Measurements from ENCODE around the gene DYNLT2B.
"Not testable (repeated sequence)": the region's sequence is repeated elsewhere in the genome, so short reads cannot be mapped to it uniquely, and the experiment has no call there.

The DYNLT2B gene

GRCh38 chr3:196314086-196314485 is 4.0 kb downstream of the DYNLT2B start:
- H3K9me3 ChIP-seq (ENCODE audit: control insufficient read depth, low read length); H3K4me3 ChIP-seq (ENCODE audit: insufficient read depth, low read depth, low read length); H3K27ac ChIP-seq (ENCODE audit: insufficient read depth, low read depth, low read length, poor library complexity, severe bottlenecking); H3K4me1 ChIP-seq (ENCODE audit: control insufficient read depth, insufficient read depth, low read length); H3K27me3 ChIP-seq (ENCODE audit: control insufficient read depth, insufficient read depth, low read length, poor library complexity, severe bottlenecking): not testable (repeated sequence)
- H3K36me3 ChIP-seq (ENCODE audit: control insufficient read depth, insufficient read depth, low read length) = peaks cover 10% of the 10 kb centered on the region
- WGBS, 2 experiments = 79 to 89% methylated on average over 7 of the region's 7 CpGs

GRCh38 chr3:196302960-196303359 is 15.1 kb downstream of the DYNLT2B start:
- H3K36me3 ChIP-seq (ENCODE audit: control insufficient read depth, insufficient read depth, low read length); H3K27ac ChIP-seq (ENCODE audit: insufficient read depth, low read depth, low read length, poor library complexity, severe bottlenecking); H3K9me3 ChIP-seq (ENCODE audit: control insufficient read depth, low read length); H3K4me1 ChIP-seq (ENCODE audit: control insufficient read depth, insufficient read depth, low read length); H3K4me3 ChIP-seq (ENCODE audit: insufficient read depth, low read depth, low read length); H3K27me3 ChIP-seq (ENCODE audit: control insufficient read depth, insufficient read depth, low read length, poor library complexity, severe bottlenecking): not testable (repeated sequence)
- WGBS, 2 experiments = 92 to 98% methylated on average over 6 to 7 of the region's 8 CpGs

GRCh38 chr3:196302551-196302950 is 15.5 kb downstream of the DYNLT2B start:
- not testable (repeated sequence) for H3K27ac ChIP-seq (ENCODE audit: insufficient read depth, low read depth, low read length, poor library complexity, severe bottlenecking); H3K4me3 ChIP-seq (ENCODE audit: insufficient read depth, low read depth, low read length); H3K27me3 ChIP-seq (ENCODE audit: control insufficient read depth, insufficient read depth, low read length, poor library complexity, severe bottlenecking); H3K36me3 ChIP-seq (ENCODE audit: control insufficient read depth, insufficient read depth, low read length); H3K9me3 ChIP-seq (ENCODE audit: control insufficient read depth, low read length); H3K4me1 ChIP-seq (ENCODE audit: control insufficient read depth, insufficient read depth, low read length)
- 88 to 95% methylated on average over 5 of the region's 10 CpGs for WGBS, 2 experiments

GRCh38 chr3:196298521-196298920 is 19.5 kb downstream of the DYNLT2B start:
- Histone ChIP-seq H3K27me3 (ENCODE audit: control insufficient read depth, insufficient read depth, low read length, poor library complexity, severe bottlenecking) (no peaks in the 10 kb centered on the region), H3K4me3 (ENCODE audit: insufficient read depth, low read depth, low read length) (no peak overlapping the region), H3K4me1 (ENCODE audit: control insufficient read depth, insufficient read depth, low read length) (no peaks in the 10 kb centered on the region), H3K36me3 (ENCODE audit: control insufficient read depth, insufficient read depth, low read length) (no peaks in the 10 kb centered on the region), H3K27ac (ENCODE audit: insufficient read depth, low read depth, low read length, poor library complexity, severe bottlenecking) (no peak overlapping the region), H3K9me3 (ENCODE audit: control insufficient read depth, low read length) (no peaks in the 10 kb centered on the region)
- WGBS, 2 experiments = 92 to 97% methylated on average over 2 of the region's 2 CpGs

GRCh38 chr3:196292286-196292923 is 25.6 kb downstream of the DYNLT2B start:
- Histone ChIP-seq H3K9me3 (ENCODE audit: control insufficient read depth, low read length) (no peaks in the 10 kb centered on the region), H3K4me1 (ENCODE audit: control insufficient read depth, insufficient read depth, low read length) (no peaks in the 10 kb centered on the region), H3K27ac (ENCODE audit: insufficient read depth, low read depth, low read length, poor library complexity, severe bottlenecking) (no peak overlapping the region), H3K4me3 (ENCODE audit: insufficient read depth, low read depth, low read length) (no peak overlapping the region), H3K27me3 (ENCODE audit: control insufficient read depth, insufficient read depth, low read length, poor library complexity, severe bottlenecking) (no peaks in the 10 kb centered on the region), H3K36me3 (ENCODE audit: control insufficient read depth, insufficient read depth, low read length) (no peaks in the 10 kb centered on the region)
- 82% methylated on average over 5 of the region's 5 CpGs for WGBS, 2 experiments

GRCh38 chr3:196288141-196288460 is 29.9 kb downstream of the DYNLT2B start:
- H3K4me1 ChIP-seq (ENCODE audit: control insufficient read depth, insufficient read depth, low read length) = peaks cover 3% of the 10 kb centered on the region
- peak overlapping the region; percentile 94 for H3K4me3 ChIP-seq (ENCODE audit: insufficient read depth, low read depth, low read length)
- 5 to 7% methylated on average over 17 of the region's 17 CpGs for WGBS, 2 experiments
- no peaks in the 10 kb centered on the region for H3K27me3 ChIP-seq (ENCODE audit: control insufficient read depth, insufficient read depth, low read length, poor library complexity, severe bottlenecking)
- no peaks in the 10 kb centered on the region for H3K36me3 ChIP-seq (ENCODE audit: control insufficient read depth, insufficient read depth, low read length)
- peak overlapping the region; percentile 87 for H3K27ac ChIP-seq (ENCODE audit: insufficient read depth, low read depth, low read length, poor library complexity, severe bottlenecking)
- no peaks in the 10 kb centered on the region for H3K9me3 ChIP-seq (ENCODE audit: control insufficient read depth, low read length)

- H3K4me1 ChIP-seq (ENCODE audit: control insufficient read depth, insufficient read depth, low read length) = peaks cover 3% of the 10 kb centered on the region
- H3K9me3 ChIP-seq (ENCODE audit: control insufficient read depth, low read length) = no peaks in the 10 kb centered on the region
- H3K27me3 ChIP-seq (ENCODE audit: control insufficient read depth, insufficient read depth, low read length, poor library complexity, severe bottlenecking) = no peaks in the 10 kb centered on the region
- H3K36me3 ChIP-seq (ENCODE audit: control insufficient read depth, insufficient read depth, low read length) = no peaks in the 10 kb centered on the region
- H3K4me3 ChIP-seq (ENCODE audit: insufficient read depth, low read depth, low read length) = peak within 1 kb of the TSS; percentile 94
- peak within 1 kb of the TSS; percentile 87 for H3K27ac ChIP-seq (ENCODE audit: insufficient read depth, low read depth, low read length, poor library complexity, severe bottlenecking)
- 0% methylated on average over 55 of the region's 55 CpGs for WGBS, 2 experiments
Observed at GRCh38 chr3:196287440-196288140, 30.4 kb downstream of the DYNLT2B start, which contains the start of gene PCYT1A. Gene PCYT1A (minus strand): TSS chr3:196287726. CDS start chr3:196270531, 17,195 bp downstream.

GRCh38 chr3:196287090-196287439 is 31.0 kb downstream of the DYNLT2B start:
- peaks cover 3% of the 10 kb centered on the region for H3K4me1 ChIP-seq (ENCODE audit: control insufficient read depth, insufficient read depth, low read length)
- WGBS, 2 experiments = 1 to 2% methylated on average over 22 of the region's 22 CpGs
- no peaks in the 10 kb centered on the region for H3K27me3 ChIP-seq (ENCODE audit: control insufficient read depth, insufficient read depth, low read length, poor library complexity, severe bottlenecking)
- peak overlapping the region; percentile 87 for H3K27ac ChIP-seq (ENCODE audit: insufficient read depth, low read depth, low read length, poor library complexity, severe bottlenecking)
- H3K36me3 ChIP-seq (ENCODE audit: control insufficient read depth, insufficient read depth, low read length) = no peaks in the 10 kb centered on the region
- peak overlapping the region; percentile 94 for H3K4me3 ChIP-seq (ENCODE audit: insufficient read depth, low read depth, low read length)
- no peaks in the 10 kb centered on the region for H3K9me3 ChIP-seq (ENCODE audit: control insufficient read depth, low read length)

GRCh38 chr3:196284396-196284795 is 33.6 kb downstream of the DYNLT2B start:
- Histone ChIP-seq H3K4me1 (ENCODE audit: control insufficient read depth, insufficient read depth, low read length) (peaks cover 3% of the 10 kb centered on the region), H3K9me3 (ENCODE audit: control insufficient read depth, low read length) (no peaks in the 10 kb centered on the region), H3K27ac (ENCODE audit: insufficient read depth, low read depth, low read length, poor library complexity, severe bottlenecking) (no peak overlapping the region), H3K4me3 (ENCODE audit: insufficient read depth, low read depth, low read length) (no peak overlapping the region), H3K27me3 (ENCODE audit: control insufficient read depth, insufficient read depth, low read length, poor library complexity, severe bottlenecking) (no peaks in the 10 kb centered on the region), H3K36me3 (ENCODE audit: control insufficient read depth, insufficient read depth, low read length) (no peaks in the 10 kb centered on the region)
- 73 to 80% methylated on average over 3 of the region's 3 CpGs for WGBS, 2 experiments

- Histone ChIP-seq H3K4me1 (ENCODE audit: control insufficient read depth, insufficient read depth, low read length) (peaks cover 3% of the 10 kb centered on the region), H3K27ac (ENCODE audit: insufficient read depth, low read depth, low read length, poor library complexity, severe bottlenecking) (no peak overlapping the region), H3K4me3 (ENCODE audit: insufficient read depth, low read depth, low read length) (no peak overlapping the region), H3K27me3 (ENCODE audit: control insufficient read depth, insufficient read depth, low read length, poor library complexity, severe bottlenecking) (no peaks in the 10 kb centered on the region), H3K36me3 (ENCODE audit: control insufficient read depth, insufficient read depth, low read length) (no peaks in the 10 kb centered on the region), H3K9me3 (ENCODE audit: control insufficient read depth, low read length) (no peaks in the 10 kb centered on the region)
- WGBS, 2 experiments = 88 to 99% methylated on average over 4 of the region's 4 CpGs
Observed at GRCh38 chr3:196281962-196282361, 36.1 kb downstream of the DYNLT2B start.
